ENCODE data around the gene PLEK2.

DNA sequence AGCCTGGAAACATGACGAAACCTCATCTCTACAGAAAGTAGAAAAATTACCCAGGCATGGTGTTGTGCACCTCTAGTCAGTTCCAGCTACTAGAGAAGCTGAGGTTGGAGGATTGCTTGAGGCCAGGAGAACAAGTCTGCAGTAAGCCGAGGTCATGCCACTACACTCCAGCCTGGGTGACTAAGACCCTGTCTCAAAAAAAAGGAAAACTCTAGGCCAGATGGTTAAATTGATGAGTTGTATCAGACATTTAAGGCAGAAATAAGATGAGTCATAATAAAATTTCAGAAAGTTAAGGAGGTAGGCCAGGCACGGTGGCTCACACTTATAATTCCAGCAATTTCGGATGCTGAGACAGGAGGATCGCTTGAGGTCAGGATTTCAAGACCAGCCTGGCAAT is 41.1 kb downstream of the PLEK2 start:
- TF ChIP-seq CTCF (IDR thresholded peaks at IDR 0.05) (no peak), POLR2AphosphoS5 (IDR thresholded peaks at IDR 0.05; ENCODE audit: low read depth, low read length) (no peak)

All from Panc1 (cell line).